ENCODE results near the gene ASB18.
"Not testable (repeated sequence)": the region's sequence is repeated elsewhere in the genome, so short reads cannot be mapped to it uniquely, and the experiment has no call there.

Gene ASB18

DNA sequence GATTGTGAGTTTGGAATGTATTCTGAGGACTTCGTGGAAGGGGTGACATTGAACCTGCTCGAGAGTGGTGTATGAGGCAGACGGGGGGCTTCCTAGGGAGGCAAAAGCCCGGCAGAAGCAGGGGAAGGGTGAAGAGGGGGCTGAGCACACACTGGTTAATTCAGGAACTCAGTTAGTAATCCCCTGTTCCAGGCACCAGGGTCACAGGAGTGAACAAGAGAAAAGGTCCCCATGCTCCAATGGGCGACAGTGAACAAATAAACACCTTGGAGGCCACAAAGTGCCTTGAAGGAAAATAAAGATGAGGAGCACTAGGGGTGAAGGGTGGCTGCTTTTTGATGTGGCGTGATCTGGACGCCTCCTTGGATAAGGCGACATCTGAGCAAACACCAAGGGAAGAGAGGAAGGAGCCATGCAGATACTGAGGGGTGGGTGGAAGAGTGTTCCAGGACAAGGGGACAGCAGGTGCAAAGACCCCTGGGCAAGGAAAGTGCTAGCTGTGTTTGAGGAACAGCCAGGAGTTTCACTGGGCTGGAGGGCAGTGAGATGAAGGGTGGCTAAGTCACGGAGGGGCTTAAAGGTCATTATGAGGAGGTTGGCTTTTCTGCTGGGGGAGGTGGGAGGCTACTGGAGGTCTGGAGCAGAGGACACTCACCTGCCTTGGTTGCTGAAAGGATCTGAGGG is 26.7 kb upstream of the ASB18 start:
- Histone ChIP-seq H3K9ac (ENCODE audit: insufficient read length) (no peak overlapping the region), H3K9me3 (ENCODE audit: low read depth, low read length) (no peaks in the 10 kb centered on the region), H3K4me3 (no peak overlapping the region), H3K27ac (no peak overlapping the region), H3K36me3 (ENCODE audit: insufficient read depth, low read length) (no peaks in the 10 kb centered on the region)
- TF ChIP-seq POLR2AphosphoS5 (IDR thresholded peaks at IDR 0.05; ENCODE audit: borderline replicate concordance, low read depth, low read length) (no peak), FOXP2 (optimal IDR thresholded peaks at IDR 0.05; ENCODE audit: control extremely low read depth, extremely low read length, insufficient read depth) (no peak), EZH2 (IDR thresholded peaks at IDR 0.05) (no peak)
- no peak for DNase-seq (ENCODE audit: low read depth, low spot score)

DNA sequence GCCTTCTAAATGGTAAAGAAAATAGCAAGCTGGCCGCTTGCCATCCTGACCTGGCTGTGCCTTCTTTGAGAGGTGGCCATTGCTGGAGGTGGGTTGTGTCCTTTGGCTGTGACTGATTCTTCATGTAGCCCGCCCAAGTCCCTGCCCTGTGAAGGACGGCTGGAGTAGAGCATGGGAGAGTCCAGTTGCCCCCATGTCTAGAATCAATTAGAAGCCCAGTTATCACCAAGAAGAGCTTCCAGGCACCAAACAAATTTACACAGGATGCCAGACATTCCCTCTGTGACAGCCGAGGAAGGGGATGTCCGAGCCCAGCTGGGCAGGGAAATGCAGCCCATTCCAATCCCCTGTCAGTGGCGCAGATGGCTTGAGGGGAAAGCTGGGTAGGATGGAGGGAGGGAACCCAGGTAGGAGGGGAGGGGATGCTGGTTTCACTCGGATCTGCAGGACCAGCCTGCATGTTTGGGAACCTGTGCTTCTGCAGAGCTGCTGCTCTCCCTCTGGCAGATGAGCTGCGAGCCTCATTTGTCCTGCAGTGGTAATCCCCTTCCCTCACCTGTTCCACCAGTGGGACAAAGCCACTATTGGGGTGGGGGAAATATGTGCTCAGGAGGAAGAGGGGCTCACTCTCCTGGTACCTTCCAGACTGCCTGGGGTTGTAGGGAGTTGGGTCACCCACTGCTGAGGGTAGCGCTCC is 25.7 kb upstream of the ASB18 start:
- H3K27ac ChIP-seq, result no peak overlapping the region
- H3K9me3 ChIP-seq (ENCODE audit: low read depth, low read length), result no peaks in the 10 kb centered on the region
- no peak overlapping the region for H3K4me3 ChIP-seq
- H3K9ac ChIP-seq (ENCODE audit: insufficient read length), result no peak overlapping the region
- DNase-seq (ENCODE audit: low read depth, low spot score), result no peak
- no peaks in the 10 kb centered on the region for H3K36me3 ChIP-seq (ENCODE audit: insufficient read depth, low read length)
- TF ChIP-seq EZH2 (IDR thresholded peaks at IDR 0.05), result no peak

DNA sequence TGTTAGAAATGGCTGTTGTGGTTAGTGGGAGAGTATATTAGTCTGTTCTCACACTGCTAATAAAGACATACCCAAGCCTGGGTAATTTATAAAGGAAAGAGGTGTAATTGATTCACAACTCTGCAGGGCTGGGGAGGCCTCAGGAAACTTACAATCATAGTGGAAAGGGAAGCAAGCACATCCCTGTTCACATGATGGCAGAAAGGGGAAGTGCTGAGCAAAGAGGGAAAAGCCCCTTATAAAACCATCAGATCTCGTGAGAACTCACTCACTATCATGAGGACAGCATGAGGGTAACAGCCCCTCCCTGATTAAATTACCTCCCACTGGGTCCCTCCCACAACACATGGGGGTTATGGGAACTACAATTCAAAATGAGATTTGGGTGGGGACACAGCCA is 24.2 kb upstream of the ASB18 start:
- H3K9ac ChIP-seq (ENCODE audit: insufficient read length); H3K36me3 ChIP-seq (ENCODE audit: insufficient read depth, low read length); DNase-seq (ENCODE audit: low read depth, low spot score); H3K4me3 ChIP-seq; H3K27ac ChIP-seq; H3K9me3 ChIP-seq (ENCODE audit: low read depth, low read length): not testable (repeated sequence)

DNA sequence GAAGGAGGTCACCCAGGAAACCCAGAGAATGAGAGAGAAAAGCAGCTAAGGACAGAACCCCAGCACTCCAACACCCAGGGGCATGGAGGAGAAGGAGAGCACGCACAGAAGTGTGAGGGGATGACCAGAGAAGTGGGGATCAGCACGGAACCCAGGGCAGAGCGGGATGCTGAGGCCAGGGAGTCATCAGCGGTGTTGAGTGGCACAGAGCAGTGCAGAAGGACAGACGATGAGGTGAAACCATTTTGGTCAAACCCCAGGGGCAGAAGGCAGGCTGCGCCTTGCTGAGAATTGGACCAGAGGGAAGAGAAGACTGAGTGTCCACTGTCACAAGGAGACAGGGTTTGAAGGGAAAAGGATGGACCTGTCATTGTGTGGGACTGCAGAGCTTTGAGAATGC is 23.4 kb upstream of the ASB18 start:
- no peak for TF ChIP-seq POLR2AphosphoS5 (IDR thresholded peaks at IDR 0.05; ENCODE audit: borderline replicate concordance, low read depth, low read length)
- TF ChIP-seq EZH2 (IDR thresholded peaks at IDR 0.05), result no peak
- no peak for TF ChIP-seq FOXP2 (optimal IDR thresholded peaks at IDR 0.05; ENCODE audit: control extremely low read depth, extremely low read length, insufficient read depth)
- DNase-seq (ENCODE audit: low read depth, low spot score), result no peak
- Histone ChIP-seq H3K36me3 (ENCODE audit: insufficient read depth, low read length) (no peaks in the 10 kb centered on the region), H3K27ac (no peak overlapping the region), H3K9me3 (ENCODE audit: low read depth, low read length) (no peaks in the 10 kb centered on the region), H3K4me3 (no peak overlapping the region), H3K9ac (ENCODE audit: insufficient read length) (no peak overlapping the region)

DNA sequence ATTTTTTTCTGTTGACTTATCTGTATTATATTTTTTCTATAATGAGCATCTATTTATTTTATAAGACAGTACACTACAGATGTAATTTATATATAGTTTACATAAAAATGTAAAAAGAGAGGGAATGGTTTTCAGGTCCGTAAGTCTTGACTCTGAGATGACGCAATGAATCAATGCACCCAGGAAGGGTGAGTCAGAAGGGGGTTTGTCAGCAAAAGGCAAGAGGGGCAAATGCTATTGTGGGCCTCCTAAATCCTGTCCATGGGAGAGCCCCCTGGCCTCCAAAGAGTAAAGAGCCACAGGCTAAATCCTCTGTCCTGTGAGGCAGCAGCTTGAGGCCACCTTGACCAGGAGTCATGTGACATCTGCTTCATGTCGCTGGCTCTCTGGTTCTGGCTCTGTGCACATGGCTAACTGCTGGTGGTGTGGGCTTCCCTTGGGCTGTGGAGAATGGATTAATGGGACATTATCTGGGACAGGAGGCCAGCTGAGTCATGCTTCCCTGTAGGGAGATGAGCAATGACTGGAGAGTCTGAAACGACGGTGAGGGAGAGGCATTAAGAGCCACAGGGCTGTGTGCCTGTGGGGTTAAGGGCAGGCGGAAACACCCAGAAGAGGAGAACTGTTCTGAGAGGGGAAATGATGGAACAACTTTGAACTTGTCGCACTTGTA is 22.8 kb upstream of the ASB18 start:
- H3K9me3 ChIP-seq (ENCODE audit: low read depth, low read length), result no peaks in the 10 kb centered on the region
- no peaks in the 10 kb centered on the region for H3K36me3 ChIP-seq (ENCODE audit: insufficient read depth, low read length)
- no peak overlapping the region for H3K27ac ChIP-seq
- no peak overlapping the region for H3K9ac ChIP-seq (ENCODE audit: insufficient read length)
- TF ChIP-seq FOXP2 (optimal IDR thresholded peaks at IDR 0.05; ENCODE audit: control extremely low read depth, extremely low read length, insufficient read depth) (no peak), EZH2 (IDR thresholded peaks at IDR 0.05) (no peak), POLR2AphosphoS5 (IDR thresholded peaks at IDR 0.05; ENCODE audit: borderline replicate concordance, low read depth, low read length) (no peak)
- H3K4me3 ChIP-seq, result no peak overlapping the region
- DNase-seq (ENCODE audit: low read depth, low spot score), result no peak

DNA sequence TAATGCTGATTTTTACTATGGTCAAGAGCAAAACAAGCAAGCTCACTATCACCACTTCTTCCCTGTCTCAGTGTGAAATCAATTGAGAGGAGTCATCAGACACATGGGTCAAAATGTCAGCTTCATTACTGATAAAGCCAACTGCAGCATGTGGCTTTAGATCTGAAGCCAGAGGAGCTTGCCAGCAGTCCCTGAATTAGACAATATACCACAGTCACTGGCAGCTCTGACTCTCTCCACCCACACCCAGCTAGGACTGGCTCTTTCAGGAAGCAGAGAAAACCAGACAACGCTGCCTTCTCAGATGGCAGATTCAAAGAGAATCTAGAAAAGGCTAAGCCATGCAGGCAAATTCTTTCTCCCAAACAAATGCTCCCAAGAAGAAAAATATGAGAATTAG is 20.0 kb upstream of the ASB18 start:
- TF ChIP-seq FOXP2 (optimal IDR thresholded peaks at IDR 0.05; ENCODE audit: control extremely low read depth, extremely low read length, insufficient read depth), result no peak
- no peak for TF ChIP-seq POLR2AphosphoS5 (IDR thresholded peaks at IDR 0.05; ENCODE audit: borderline replicate concordance, low read depth, low read length)
- TF ChIP-seq EZH2 (IDR thresholded peaks at IDR 0.05), result no peak
- H3K27ac ChIP-seq, result no peak overlapping the region
- no peaks in the 10 kb centered on the region for H3K9me3 ChIP-seq (ENCODE audit: low read depth, low read length)
- DNase-seq (ENCODE audit: low read depth, low spot score), result no peak
- no peaks in the 10 kb centered on the region for H3K36me3 ChIP-seq (ENCODE audit: insufficient read depth, low read length)
- H3K9ac ChIP-seq (ENCODE audit: insufficient read length), result no peak overlapping the region
- no peak overlapping the region for H3K4me3 ChIP-seq

DNA sequence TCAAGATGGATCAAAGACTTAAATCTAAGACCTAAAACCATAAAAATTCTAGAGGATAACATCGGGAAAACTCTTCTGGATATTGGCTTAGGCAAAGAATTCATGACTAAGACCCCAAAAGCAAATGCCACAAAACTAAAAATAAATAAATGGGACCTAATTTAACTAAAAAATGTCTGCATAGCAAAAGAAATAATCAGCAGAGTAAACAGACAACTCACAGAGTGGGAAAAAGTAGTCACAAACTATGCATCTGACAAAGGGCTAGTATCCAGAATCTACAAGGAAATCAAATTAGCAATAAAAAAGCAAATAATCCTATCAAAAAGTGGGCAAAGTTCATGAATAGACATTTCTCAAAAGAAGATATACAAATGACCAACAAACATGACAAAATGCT is 18.2 kb upstream of the ASB18 start:
- H3K9ac ChIP-seq (ENCODE audit: insufficient read length), result no peak overlapping the region
- H3K27ac ChIP-seq, result no peak overlapping the region
- no peak overlapping the region for H3K4me3 ChIP-seq
- H3K36me3 ChIP-seq (ENCODE audit: insufficient read depth, low read length), result no peaks in the 10 kb centered on the region
- TF ChIP-seq FOXP2 (optimal IDR thresholded peaks at IDR 0.05; ENCODE audit: control extremely low read depth, extremely low read length, insufficient read depth) (no peak), POLR2AphosphoS5 (IDR thresholded peaks at IDR 0.05; ENCODE audit: borderline replicate concordance, low read depth, low read length) (no peak), EZH2 (IDR thresholded peaks at IDR 0.05) (no peak)
- H3K9me3 ChIP-seq (ENCODE audit: low read depth, low read length), result no peaks in the 10 kb centered on the region
- no peak for DNase-seq (ENCODE audit: low read depth, low spot score)

DNA sequence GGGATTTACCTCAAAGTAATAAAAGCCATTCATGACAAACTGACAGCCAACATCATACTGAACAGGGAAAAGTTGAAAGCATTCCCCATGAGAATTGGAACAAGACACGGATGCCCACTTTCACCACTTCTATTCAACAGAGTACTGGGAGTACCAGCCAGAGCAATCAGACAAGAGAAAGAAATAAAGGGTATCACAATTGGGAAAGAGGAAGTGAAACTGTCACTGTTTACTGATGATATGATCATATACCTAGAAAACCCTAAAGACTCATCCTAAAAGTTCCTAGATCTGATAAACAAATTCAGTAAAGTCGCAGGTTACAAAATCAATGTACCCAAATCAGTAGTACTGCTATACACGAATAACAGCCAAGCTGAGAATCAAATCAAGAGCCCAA is 17.2 kb upstream of the ASB18 start:
- H3K9me3 ChIP-seq (ENCODE audit: low read depth, low read length), result no peaks in the 10 kb centered on the region
- no peak overlapping the region for H3K27ac ChIP-seq

DNA sequence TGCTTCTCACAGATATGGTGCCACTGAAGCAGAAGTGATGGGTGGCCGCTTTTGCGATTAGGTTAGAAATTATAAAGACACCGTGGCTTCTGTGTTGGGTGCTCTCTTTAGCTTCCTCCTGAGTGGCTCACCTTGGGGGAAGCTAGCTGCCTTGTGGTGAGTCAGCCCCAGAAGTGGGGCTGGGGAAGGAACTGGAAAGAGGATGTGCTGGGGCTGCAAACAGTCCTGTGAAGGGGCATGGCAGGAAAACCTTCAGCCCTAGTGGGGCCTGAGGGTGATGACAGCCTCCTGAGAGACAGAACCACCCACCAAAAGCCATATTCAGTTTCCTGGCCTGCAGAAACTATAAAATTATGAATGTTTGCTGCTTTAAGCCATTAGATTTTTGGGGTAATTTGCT is 8.9 kb upstream of the ASB18 start:
- Histone ChIP-seq H3K4me3 (no peak overlapping the region), H3K36me3 (ENCODE audit: insufficient read depth, low read length) (no peaks in the 10 kb centered on the region), H3K27ac (no peak overlapping the region), H3K9ac (ENCODE audit: insufficient read length) (no peak overlapping the region), H3K9me3 (ENCODE audit: low read depth, low read length) (no peaks in the 10 kb centered on the region)
- TF ChIP-seq POLR2AphosphoS5 (IDR thresholded peaks at IDR 0.05; ENCODE audit: borderline replicate concordance, low read depth, low read length), result no peak
- no peak for TF ChIP-seq EZH2 (IDR thresholded peaks at IDR 0.05)
- no peak for TF ChIP-seq FOXP2 (optimal IDR thresholded peaks at IDR 0.05; ENCODE audit: control extremely low read depth, extremely low read length, insufficient read depth)
- no peak for DNase-seq (ENCODE audit: low read depth, low spot score)

More for the DNA sequence above, 17.2 kb upstream of the ASB18 start:
- TF ChIP-seq FOXP2 (optimal IDR thresholded peaks at IDR 0.05; ENCODE audit: control extremely low read depth, extremely low read length, insufficient read depth), result no peak
- Histone ChIP-seq H3K36me3 (ENCODE audit: insufficient read depth, low read length) (no peaks in the 10 kb centered on the region), H3K9ac (ENCODE audit: insufficient read length) (no peak overlapping the region), H3K4me3 (no peak overlapping the region)
- no peak for DNase-seq (ENCODE audit: low read depth, low spot score)
